ENCODE data around the gene ZBTB1.

ZBTB1 gene, protein sequence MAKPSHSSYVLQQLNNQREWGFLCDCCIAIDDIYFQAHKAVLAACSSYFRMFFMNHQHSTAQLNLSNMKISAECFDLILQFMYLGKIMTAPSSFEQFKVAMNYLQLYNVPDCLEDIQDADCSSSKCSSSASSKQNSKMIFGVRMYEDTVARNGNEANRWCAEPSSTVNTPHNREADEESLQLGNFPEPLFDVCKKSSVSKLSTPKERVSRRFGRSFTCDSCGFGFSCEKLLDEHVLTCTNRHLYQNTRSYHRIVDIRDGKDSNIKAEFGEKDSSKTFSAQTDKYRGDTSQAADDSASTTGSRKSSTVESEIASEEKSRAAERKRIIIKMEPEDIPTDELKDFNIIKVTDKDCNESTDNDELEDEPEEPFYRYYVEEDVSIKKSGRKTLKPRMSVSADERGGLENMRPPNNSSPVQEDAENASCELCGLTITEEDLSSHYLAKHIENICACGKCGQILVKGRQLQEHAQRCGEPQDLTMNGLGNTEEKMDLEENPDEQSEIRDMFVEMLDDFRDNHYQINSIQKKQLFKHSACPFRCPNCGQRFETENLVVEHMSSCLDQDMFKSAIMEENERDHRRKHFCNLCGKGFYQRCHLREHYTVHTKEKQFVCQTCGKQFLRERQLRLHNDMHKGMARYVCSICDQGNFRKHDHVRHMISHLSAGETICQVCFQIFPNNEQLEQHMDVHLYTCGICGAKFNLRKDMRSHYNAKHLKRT

DNA sequence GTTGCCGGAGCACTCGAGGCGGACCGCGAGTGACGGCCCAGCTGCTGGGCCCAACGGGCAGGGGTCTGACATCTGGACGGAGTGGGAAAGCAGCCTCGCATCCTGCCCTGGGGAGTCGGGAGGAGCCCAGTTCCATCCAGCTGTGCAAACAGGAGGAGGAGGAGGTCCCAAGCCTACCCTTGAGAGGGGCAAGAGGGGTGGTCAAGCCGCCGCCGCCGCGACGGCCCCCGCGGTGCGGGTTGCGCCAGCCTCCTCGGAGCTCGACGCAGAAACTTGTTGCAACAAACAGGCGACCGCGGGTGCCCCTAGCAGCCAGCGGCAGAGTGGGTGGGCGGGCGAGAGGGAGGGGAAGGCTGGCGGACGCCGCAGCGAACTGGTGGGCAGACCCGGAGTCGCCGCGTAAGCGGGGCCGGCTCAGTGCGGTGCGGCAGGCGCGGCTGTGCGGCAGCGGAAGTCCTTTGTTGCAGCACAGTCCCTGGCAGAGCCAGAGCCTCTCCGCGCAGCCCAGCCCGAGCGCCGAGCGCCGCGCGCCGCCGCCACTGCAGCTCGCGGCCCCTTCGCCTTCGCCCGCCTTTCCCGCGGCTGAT, at the start of gene ZBTB1:
Gene ZBTB1, plus strand, starts transcription at position 461 of the 587 bp plus-strand sequence. CDS start 16,735 bp downstream, outside the sequence.
- DNase-seq = peak; percentile 78

DNA sequence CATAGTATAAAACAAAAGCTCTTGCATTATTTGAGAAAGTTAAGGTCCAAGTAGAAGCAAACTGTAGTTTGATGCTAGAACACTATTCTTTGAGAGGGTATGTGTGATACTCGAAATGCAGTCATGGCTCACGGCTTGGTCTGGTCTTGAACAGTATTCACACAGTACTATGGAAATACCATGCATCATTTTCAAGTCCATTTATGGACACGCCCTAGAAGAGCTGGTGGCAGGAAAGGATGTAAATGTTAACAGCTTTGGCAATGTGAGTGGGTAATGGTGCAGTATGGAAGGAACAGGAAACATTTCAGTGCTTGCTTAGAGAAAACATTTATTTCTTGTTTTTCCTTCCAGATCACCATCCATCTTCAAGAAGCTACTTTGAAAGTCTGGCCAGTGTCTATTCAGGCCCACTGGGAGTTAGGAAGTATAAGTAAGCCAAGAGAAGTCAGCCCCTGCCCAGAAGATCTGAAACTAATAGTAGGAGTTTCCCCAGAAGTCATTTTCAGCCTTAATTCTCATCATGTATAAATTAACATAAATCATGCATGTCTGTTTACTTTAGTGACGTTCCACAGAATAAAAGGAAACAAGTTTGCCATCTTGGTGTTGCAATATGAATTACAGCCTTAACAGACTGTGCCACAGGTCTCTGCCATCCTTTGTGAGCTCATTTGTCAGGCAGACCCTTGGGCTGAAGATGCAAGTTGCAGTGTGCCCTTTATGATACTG, 45.0 kb upstream of the ZBTB1 start:
- no peak for DNase-seq

DNA sequence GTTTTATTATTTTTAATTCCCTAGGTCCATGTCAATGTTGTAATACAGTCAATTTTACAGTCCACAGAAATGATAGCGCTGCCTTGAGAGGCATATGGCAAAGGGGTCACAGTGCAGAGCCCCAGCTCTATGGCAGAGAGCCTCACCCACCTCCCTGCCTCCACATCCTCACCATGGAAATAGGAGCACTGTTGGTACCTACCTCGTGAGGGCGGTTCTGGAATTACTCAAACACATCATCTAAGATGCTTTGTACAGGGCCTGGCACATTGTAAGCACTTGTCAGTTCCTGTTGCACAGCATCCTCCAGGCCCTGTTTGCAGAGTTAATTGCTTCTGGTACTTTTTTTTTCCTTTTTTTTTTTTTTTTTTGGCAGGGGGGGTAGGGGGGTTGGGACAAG, 43.3 kb upstream of the ZBTB1 start:
- no peak for DNase-seq

DNA sequence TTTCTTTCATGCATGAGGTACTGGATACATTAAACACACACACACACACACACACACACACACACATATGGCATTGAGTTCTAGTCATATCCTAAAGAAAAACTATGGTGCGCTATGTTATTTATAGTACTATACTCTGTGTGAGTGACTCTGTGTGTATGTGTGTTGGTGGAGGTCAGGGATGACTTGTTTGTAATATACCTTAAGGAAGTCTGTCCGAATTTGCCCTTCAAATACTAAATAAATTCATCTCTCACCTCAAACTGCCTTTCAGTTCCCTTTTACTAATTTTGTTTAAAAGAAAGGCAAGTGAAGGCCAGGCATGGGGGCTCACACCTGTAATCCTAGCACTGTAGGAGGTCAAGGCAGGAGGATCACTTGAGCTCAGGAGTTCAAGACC, 41.4 kb upstream of the ZBTB1 start:
- no peak for DNase-seq

DNA sequence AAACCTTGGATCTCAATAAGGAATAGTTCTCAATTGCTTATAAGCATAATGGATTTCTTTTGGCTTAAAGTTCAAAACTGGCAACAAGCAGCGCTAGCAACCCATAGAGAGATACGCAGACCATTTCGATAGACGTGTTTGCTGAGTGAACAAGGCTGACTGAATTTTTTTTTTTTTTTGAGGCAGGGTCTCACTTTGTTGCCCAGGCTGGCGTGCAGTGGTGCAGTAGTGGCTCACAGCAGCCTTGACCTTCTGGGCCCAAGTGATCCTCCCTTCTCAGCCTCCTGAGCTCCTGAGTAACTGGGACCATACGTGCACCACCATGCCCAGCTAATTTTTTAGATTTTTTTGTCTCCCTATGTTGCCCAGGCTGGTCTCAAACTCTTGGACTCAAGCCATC, 40.7 kb upstream of the ZBTB1 start:
- no peak for DNase-seq

DNA sequence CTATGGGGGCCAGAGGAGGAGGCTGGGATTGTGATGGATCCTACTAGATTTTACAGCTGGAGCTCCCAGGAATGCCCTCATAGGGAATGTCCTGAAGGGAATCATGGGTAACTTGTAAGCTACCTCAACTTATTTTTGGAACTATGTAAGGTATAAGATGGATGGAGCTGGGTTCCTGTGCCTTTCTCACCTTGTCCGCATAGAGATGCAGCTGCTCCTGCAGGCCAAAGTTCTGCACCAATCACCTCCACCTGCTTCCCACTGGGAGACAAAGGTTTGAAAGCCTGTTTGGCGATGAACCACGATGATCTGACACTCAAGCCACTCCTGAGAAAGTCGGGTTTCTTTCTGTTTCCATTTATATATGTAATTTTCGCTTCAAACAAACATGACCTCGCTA, 39.9 kb upstream of the ZBTB1 start:
- DNase-seq = no peak

DNA sequence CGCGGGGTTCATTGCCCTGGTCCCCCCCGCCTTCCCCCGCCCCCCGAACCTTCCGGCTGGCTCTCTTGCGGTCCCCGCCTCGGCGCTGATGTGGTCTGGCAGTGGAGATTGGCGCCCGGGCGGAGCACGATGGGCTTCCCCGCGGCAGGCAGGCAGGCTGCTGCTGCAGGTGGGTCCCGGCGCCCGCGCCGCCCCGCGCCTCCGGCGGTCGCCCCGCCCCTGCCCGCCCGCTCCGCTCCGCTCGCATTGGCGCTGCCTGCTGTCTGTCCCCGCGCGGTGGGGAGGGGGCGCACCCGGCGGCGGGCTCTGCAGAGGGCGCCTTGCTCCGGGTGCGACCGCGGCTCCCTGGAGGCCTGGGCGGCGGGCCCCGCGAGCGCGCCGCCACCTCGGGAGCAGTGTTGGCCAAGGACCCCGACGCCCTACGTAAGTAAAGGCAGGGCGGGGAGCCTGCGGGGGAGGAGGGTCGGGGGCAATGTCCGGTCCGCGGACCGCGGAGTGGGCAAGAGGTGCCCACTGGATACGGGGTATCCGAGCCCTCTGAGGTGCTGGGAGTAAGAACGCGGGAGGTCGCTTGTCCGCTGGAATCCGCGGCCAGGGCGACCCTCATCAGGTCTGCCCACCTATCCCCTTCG, 39.3 kb upstream of the ZBTB1 start, which contains the start of gene AKAP5:
Gene AKAP5, plus strand, starts transcription at position 309 of the 632 bp plus-strand sequence. CDS start 2,896 bp downstream, outside the sequence.
- DNase-seq = peak; percentile 4

DNA sequence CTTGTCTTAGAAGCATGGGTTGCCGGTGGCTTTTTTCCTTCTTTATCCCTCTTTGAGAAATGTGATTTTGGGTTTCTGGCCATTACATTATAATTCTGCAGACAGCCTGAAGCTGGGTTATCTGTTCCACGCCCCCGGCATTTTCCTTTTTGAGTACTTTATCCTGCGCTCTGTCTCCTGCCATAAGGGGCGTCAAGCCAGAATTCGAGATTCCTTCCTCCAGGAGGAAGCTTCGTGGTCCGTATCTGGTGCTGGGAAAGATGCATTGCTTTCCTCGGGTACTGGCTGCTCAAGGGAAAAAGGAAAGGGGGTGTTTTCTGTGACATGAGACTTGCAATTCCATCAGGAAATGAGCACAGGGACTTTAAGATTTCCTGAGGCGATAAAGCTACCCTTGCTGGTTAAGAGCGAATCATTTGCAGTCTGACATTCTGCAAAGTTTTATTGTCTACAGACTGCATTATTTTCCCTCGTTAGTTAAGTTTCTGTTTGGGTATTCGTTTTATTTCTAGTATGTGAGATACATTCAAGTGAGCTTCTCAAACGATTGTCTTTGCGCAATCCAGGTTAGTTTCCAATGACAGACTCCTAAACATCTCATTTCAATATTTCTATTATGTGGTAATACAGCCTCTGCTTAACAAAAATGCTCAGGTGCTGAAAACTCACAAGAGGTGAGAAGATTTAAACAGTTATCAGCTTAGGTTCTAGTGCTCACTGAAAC, 38.6 kb upstream of the ZBTB1 start:
- no peak for DNase-seq

DNA sequence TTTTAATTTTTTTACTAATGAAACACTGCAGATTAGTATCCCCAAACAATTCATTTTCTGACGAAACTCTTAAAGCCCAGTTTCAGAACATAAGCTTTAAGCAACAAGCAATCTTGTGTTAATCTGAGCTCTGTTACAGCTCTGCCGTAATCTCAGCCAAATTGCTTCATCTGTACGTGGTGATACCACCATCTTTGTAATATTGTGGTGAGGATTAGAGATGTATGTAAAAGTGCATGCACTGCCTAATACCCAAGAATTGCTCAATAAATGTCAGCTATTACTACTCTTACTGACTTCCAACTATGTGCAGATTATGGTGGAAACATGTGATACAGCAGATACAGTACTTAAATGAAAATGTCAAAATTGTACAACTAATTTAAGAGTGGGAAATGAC, 37.5 kb upstream of the ZBTB1 start:
- DNase-seq = no peak

DNA sequence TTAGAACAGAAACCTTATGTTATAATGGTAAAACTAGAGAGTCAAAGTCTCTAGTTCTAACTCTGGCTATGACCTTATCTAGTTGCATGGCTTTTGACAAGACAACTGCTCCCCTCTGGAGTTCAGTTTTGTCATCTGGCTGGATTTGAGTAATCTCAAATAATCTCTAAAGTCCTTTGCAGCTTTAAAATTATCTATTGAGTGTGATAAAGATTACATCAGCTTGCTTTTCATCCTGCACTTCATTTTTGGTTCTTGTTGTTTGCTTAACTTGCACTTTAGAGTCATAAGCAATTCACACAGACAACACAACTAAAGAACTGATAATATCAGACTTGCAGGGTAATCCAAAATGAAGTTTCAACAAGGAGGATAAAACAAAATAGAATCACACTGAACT, 37.0 kb upstream of the ZBTB1 start:
- DNase-seq = no peak

DNA sequence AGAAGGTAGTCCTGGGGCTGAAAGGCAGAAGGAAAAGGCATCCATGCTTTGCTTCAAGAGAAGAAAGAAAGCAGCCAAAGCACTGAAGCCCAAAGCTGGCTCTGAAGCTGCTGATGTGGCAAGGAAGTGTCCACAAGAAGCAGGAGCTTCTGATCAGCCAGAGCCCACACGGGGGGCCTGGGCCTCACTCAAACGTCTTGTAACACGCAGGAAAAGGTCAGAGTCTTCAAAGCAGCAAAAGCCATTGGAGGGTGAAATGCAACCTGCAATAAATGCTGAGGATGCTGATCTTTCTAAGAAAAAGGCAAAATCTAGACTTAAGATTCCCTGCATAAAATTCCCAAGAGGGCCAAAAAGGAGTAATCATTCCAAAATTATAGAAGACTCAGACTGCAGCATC, 36.1 kb upstream of the ZBTB1 start:
- DNase-seq = no peak

DNA sequence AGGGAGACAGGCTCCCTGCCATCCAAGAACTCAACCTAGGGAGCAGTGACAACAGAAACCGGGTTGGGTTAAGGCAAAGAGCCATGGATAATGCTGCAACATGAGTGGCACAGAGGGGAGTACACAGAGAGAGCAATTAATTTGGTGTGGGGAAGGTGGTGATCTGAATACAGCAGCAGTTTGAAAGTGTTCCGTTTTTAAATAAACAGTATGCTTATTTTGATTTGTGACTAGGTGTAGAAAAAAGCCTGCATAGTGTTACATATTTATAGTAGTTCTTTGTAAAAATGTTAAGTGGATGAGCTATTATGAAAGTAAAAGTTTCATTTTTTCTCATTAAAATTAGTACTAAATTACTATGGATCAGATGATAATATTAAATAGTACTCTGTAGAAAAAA, 30.5 kb upstream of the ZBTB1 start:
- DNase-seq = no peak

DNA sequence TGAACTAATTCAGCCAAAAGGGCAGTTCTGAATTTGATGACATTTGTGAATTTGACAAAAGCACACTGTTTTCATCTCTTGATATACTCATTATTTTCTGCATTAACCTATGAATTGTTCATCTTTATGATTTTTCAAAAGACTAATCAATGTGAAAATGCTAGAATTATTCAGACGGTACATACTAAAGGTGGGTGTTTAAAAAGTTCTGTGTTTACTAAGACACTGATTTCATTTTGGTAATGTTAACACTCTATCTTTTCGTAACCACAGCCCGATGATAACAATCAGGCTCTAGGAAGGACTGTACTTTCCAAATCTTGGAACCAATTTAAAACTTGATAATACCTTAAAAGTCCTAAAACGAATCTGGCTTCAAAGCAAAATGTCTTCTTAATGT, 29.9 kb upstream of the ZBTB1 start:
- DNase-seq = no peak

DNA sequence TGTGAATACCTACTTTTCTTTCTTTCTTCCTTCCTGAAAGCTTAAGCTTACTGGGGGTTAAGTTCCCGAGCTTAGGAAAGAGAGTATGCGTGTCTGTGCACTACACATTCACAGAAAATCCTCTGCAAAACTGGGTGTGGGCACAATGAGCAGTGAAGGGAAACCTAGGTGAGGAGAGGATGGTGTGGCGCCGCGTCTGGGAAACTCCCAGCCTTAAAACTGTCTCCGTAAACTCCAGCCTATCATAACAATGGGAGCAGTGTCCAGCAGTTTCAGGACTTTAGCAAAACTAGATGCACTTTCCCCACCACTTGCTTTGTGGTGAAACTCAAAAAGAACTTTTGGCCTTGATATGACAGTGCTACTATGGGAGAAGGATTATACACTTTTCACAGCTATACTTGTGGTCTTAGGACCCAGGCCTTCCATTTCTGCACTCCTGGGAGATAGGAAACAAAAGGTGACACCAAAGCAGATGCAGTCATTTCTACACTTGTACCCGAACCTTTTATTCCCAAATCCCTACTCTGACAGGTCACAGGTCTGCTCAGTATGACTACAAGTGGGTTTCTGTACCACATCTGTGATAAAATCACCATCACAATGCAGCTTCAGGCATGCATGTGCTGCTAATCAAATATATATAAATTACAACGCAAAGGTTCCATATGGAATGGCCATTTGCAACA, 28.8 kb upstream of the ZBTB1 start:
- DNase-seq = no peak

DNA sequence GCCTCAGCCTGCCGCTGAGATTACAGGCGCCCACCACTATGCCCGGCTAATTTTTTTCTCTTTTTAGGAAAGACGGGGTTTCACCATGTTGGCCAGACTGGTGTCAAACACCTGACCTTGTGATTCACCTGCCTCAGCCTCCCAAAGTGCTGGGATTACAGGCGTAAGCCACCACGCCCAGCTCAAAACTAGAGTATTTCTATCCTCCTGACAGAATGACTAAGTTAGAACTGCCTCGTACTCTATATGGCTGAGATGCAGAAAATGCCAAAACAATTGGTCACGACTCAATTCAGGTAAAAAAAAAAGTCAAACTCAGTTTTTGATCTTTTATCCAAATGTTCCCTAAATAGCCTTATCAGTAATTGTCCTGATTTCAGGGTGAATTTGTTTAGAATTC, 28.1 kb upstream of the ZBTB1 start:
- no peak for DNase-seq

DNA sequence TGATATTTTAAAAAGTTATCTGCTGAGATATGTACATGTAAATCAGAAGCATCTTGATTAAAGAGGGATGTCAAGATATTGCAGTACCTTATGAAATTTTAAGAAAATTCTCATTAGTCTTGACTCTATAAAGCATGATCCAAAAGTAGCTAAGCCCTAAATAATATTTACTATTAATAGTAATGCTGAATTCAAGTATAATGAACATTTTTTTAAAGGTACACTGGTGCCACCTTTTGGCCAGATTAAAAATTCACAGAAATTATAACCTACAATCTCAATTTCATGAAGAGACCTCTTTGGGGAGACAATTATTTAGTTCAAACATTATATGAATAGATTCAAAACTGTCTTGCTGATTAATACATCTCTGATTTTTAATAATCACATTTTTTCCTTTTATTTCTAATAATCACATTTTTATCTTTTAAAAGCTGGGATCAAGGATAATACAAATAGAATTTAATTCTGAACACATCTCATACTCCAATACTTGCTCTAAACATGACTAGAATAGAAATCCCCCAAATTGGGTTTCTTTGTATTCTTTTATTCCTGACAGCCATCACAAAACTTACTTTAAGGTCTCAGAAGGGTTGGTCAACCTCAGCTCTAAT, 25.8 kb upstream of the ZBTB1 start:
- no peak for DNase-seq

DNA sequence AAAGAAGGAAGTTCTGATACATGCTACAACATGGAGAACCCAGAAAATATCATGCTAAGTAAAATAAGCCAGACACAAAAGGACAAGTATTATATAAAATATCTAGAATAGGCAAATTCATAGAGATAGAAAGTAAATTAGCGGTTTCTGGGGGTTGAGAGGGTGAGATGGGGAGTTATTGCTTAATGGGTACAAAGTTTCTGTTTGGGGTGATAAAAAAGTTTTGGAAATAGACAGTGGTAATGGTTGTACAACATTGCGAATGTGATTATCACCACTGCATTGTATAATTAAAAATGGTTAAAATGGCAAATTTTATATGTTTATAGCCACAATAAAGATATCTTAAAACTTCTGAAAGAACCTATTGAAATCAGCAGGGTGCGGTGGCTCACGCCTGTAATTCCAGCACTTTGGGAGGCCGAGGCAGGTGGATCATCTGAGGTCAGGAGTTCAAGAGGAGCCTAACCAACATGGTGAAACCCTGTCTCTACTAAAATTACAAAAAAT, 15.9 kb upstream of the ZBTB1 start:
- DNase-seq = no peak

DNA sequence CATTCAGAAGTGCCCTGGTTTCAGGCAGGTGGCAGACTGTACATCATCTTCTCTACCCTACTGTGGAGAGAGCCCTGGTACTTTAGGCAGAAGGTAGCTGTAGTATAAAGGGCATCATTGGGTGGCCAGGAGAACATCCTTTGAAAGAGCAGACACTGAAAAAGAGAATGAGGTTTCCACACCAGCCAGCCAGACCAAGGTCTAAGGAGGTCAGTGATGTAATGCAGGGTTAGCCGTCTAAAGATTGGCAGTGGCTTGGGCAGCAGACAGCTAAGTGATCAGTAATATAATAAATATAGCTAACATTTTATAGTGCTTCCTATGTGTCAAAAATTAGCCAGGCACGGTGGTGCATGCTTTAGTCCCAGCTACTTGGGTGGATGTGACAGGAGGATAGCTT, 12.9 kb upstream of the ZBTB1 start:
- no peak for DNase-seq

DNA sequence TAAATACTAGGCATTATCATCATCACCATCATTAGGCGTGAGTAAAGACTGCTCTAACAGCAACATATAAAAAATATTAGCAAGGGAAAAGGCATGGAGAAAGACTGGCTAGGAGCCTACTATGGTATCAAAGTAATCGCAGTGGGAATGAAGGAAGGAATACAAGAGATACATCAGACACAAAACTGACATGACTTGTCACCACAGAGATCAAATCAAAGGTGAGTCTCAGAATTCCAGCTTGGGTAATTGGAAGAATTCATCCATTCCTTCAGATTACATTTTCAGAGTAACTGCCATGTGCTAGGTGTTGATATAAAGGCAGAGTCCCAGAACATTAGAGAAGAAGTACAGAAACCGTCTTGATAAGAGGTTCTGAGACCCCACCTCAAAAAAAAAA, 11.1 kb upstream of the ZBTB1 start:
- DNase-seq = no peak

DNA sequence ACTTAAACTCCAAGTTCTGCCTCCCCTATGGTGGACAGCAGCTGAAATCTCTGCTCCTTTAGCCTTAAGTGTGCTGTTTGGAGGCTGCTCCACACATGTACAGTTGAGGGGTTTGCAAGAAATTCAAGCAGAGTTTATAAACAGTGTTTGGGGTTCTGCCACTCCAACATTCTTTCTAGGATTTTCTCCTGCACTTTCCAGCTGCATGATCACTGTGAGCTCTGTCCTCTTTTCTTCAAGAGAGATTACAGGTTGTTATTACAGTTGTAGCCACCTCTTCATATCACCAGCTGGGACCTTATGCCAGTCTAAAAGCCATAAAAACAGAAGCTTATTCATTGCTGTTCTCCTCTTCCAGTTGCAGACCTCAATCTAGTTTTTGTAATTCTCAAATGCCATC, 9.3 kb upstream of the ZBTB1 start:
- DNase-seq = no peak

DNA sequence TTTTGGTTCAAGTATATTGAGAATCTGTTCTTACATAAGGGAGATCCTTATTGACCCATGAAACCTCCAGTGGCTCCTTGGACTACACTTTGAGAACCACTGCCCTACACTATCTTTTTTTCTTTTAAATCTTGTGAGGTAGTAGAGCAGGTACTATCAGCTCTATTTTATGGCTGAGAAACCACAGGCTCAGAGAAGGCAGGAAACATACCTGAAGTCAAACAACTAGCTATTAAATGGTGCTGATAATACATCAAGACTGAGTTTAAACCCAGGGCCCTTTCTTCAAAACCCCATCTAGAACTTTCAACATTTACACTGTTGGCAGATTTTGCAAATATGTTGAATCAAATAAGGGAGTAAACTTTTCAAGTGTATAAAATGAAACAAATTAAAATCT, 7.8 kb upstream of the ZBTB1 start:
- no peak for DNase-seq

All from RPMI8226 (cell line).